ENCODE measurements around the gene AGBL4. TPM values are rescaled to one million over a fixed set of nuclear protein-coding genes. Genes with fewer than 3 reads are reported as not detected.

Gene AGBL4
- total and polyA plus RNA-seq, 5 experiments from 2014 or later = 0.16 to 0.25 TPM; not detected in 3

GRCh38 chr1:49526672-49527071 lies 497.1 kb downstream of the AGBL4 start:
- Mint-ChIP-seq H3K9me3 (peaks cover 0 to 2% (median 0%) of the 10 kb centered on the region in 9 donors), H3K36me3 (no peaks in the 10 kb centered on the region), H3K27ac (no peak overlapping the region), H3K4me1 (no peaks in the 10 kb centered on the region), H3K4me3 (no peak overlapping the region), H3K27me3 (no peaks in the 10 kb centered on the region)
- POLR2A ChIA-PET = no interaction called here
- ATAC-seq = no peak
- no peak for DNase-seq

GRCh38 chr1:49523764-49524163 lies 500.0 kb downstream of the AGBL4 start:
- no peak overlapping the region for H3K27ac Mint-ChIP-seq
- peaks cover 0 to 3% (median 0%) of the 10 kb centered on the region in 9 donors for H3K9me3 Mint-ChIP-seq
- POLR2A ChIA-PET = no interaction called here
- DNase-seq (no peak), ATAC-seq (no peak)
- H3K4me1 Mint-ChIP-seq = no peaks in the 10 kb centered on the region
- no peaks in the 10 kb centered on the region for H3K27me3 Mint-ChIP-seq
- H3K36me3 Mint-ChIP-seq = no peaks in the 10 kb centered on the region
- H3K4me3 Mint-ChIP-seq = no peak overlapping the region

DNA sequence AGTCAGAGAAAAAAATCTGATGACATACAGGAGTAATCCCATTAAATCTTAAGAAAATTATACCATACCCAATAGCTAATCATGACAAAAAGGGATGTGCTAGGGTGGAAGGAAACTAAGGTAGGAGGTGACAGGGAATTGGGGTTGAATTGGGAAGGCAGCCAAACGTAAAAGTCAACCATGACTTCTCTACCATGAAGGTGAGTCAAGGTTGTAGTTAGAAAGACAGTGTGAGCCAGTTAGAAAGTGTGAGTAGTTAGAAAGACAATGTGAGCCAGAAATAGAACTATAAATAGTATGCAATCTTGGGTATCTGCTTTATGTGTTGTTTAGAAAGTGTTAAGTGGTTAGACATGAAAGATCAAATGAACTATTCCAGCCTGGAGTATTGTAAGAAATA lies 556.8 kb downstream of the AGBL4 start:
- H3K27ac Mint-ChIP-seq = no peak overlapping the region
- H3K4me1 Mint-ChIP-seq = no peaks in the 10 kb centered on the region
- POLR2A ChIA-PET = no interaction called here
- ATAC-seq (no peak), DNase-seq (no peak)
- peaks cover 0 to 6% (median 2%) of the 10 kb centered on the region in 9 donors for H3K9me3 Mint-ChIP-seq
- H3K27me3 Mint-ChIP-seq = peaks cover 0 to 22% (median 0%) of the 10 kb centered on the region in 5 donors
- H3K36me3 Mint-ChIP-seq = no peaks in the 10 kb centered on the region
- H3K4me3 Mint-ChIP-seq = no peak overlapping the region

DNA sequence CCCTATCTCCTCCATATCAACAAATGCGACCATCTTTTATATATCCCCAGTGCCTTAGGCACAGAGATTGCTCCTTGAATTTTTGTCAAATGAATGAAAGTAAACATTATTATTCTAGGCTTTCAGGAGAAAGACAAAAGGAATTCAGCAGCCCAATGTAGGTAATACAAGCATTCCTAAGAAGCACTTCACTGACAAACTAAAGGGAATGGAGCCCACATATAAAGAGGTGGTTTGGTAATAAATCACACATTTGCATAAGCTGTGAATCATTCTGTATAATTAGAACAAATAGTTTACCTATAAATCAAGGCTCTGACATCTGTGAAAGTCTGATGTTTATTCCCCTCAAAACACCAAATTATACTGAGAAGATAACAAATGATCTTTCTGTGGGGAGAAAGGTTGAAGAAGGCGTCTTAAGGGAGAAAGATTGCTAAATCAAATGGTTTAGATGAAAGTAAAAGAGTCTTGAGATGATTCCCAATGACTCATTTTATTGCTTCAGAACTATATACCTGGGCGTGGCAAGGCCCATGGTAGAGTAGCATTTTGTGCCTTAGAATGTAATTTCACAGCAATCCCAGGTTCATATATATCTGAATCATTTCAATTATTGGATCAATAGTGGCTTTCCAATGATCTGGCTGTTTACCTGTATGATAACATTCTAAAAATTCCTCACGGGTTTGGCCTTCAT lies 558.1 kb downstream of the AGBL4 start:
- Mint-ChIP-seq H3K4me3 (no peak overlapping the region), H3K9me3 (peaks cover 0 to 11% (median 2%) of the 10 kb centered on the region in 9 donors), H3K36me3 (no peaks in the 10 kb centered on the region), H3K4me1 (no peaks in the 10 kb centered on the region), H3K27ac (no peak overlapping the region), H3K27me3 (peaks cover 0 to 30% (median 3%) of the 10 kb centered on the region in 5 donors)
- ATAC-seq (no peak), DNase-seq (no peak)
- POLR2A ChIA-PET = no interaction called here

GRCh38 chr1:49448200-49448599 lies 575.6 kb downstream of the AGBL4 start:
- H3K4me3 Mint-ChIP-seq = no peak overlapping the region
- ATAC-seq (no peak), DNase-seq (no peak)
- H3K4me1 Mint-ChIP-seq = no peaks in the 10 kb centered on the region
- POLR2A ChIA-PET = no interaction called here
- H3K9me3 Mint-ChIP-seq = peaks cover 5 to 31% (median 6%) of the 10 kb centered on the region in 9 donors
- H3K36me3 Mint-ChIP-seq = peaks cover 0 to 4% (median 0%) of the 10 kb centered on the region in 3 donors
- peaks cover 0 to 3% (median 0%) of the 10 kb centered on the region in 5 donors for H3K27me3 Mint-ChIP-seq
- no peak overlapping the region for H3K27ac Mint-ChIP-seq

GRCh38 chr1:49436865-49437264 lies 586.9 kb downstream of the AGBL4 start:
- peaks cover 0 to 5% (median 0%) of the 10 kb centered on the region in 3 donors for H3K36me3 Mint-ChIP-seq
- H3K27me3 Mint-ChIP-seq = peaks cover 0 to 7% (median 1%) of the 10 kb centered on the region in 5 donors
- H3K27ac Mint-ChIP-seq = no peak overlapping the region
- DNase-seq = no peak
- POLR2A ChIA-PET = no interaction called here
- no peak overlapping the region for H3K4me3 Mint-ChIP-seq
- no peaks in the 10 kb centered on the region for H3K4me1 Mint-ChIP-seq
- peaks cover 6 to 22% (median 12%) of the 10 kb centered on the region in 9 donors for H3K9me3 Mint-ChIP-seq
- ATAC-seq = no peak

DNA sequence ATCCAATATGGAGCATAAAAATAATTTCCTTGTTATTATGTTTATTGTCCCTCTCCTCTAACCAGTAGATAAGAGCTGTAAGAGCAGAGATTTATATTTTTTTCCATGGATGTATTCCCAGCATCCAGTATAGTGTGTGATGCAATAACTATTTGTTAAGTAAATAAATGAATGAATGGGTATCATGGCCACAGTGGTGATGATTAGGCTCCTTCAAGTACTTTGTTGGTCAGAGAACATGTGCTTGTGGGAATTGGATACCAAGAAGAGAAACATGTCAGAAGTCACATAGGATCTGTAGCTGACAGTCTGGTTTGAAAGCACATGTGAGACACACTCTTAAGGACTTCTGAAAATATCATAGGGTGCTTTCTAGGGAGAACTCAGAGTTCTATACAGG lies 588.5 kb downstream of the AGBL4 start:
- POLR2A ChIA-PET = no interaction called here
- Mint-ChIP-seq H3K27ac (no peak overlapping the region), H3K27me3 (peaks cover 0 to 7% (median 1%) of the 10 kb centered on the region in 5 donors), H3K36me3 (no peaks in the 10 kb centered on the region), H3K9me3 (peaks cover 0 to 15% (median 8%) of the 10 kb centered on the region in 9 donors), H3K4me3 (no peak overlapping the region), H3K4me1 (no peaks in the 10 kb centered on the region)
- ATAC-seq (no peak), DNase-seq (no peak)

DNA sequence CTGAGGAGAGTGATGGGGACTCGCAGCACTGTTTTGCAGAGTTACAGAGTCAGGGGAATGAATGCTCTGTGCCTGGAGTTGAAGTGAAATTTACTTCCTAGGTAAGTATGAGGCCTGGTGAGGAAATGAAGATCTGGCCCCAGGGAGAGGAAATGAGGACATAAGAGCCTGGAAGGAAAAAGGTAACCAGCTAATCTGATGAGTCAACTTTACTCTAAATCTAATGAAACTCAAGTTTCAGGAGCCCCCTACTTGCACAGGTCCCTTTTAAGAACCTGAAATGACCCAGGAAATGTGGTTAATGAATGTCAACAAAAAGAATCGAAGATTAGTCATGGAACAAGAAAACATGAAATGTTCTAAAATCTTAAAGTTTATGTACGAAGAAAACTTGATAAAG lies 599.0 kb downstream of the AGBL4 start:
- H3K36me3 Mint-ChIP-seq = no peaks in the 10 kb centered on the region
- no peak for ATAC-seq

DNA sequence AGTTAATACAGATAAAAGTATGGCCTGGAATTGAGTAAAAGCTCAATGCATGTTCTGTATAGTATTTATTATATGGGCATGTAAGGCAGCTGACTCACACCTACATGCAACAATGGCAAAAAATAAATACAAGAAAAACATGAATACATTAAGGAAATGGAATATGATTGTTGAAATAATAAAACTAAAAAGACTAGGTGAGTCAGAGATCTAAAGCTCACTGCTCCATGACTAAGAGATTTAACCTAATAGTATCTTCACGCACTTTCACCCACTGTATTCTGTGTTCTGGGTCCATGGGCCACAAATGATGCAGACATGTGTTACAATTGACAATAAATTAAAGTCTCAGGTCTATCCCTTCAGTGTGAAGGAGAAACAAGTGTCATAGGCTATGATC lies 607.0 kb downstream of the AGBL4 start:
- H3K9me3 Mint-ChIP-seq = peaks cover 0 to 3% (median 0%) of the 10 kb centered on the region in 9 donors
- H3K27me3 Mint-ChIP-seq = peaks cover 0 to 2% (median 0%) of the 10 kb centered on the region in 5 donors
- H3K36me3 Mint-ChIP-seq = no peaks in the 10 kb centered on the region
- no peaks in the 10 kb centered on the region for H3K4me1 Mint-ChIP-seq
- ATAC-seq (no peak), DNase-seq (no peak)
- no peak overlapping the region for H3K27ac Mint-ChIP-seq
- POLR2A ChIA-PET = no interaction called here
- no peak overlapping the region for H3K4me3 Mint-ChIP-seq

More for the DNA sequence above, 599.0 kb downstream of the AGBL4 start:
- no peak overlapping the region for H3K4me3 Mint-ChIP-seq
- H3K4me1 Mint-ChIP-seq = no peaks in the 10 kb centered on the region
- peaks cover 0 to 5% (median 1%) of the 10 kb centered on the region in 5 donors for H3K27me3 Mint-ChIP-seq
- H3K9me3 Mint-ChIP-seq = peaks cover 0 to 13% (median 5%) of the 10 kb centered on the region in 9 donors
- no peak overlapping the region for H3K27ac Mint-ChIP-seq
- DNase-seq = no peak
- POLR2A ChIA-PET = no interaction called here

GRCh38 chr1:49408346-49408745 lies 615.4 kb downstream of the AGBL4 start:
- DNase-seq = no peak
- POLR2A ChIA-PET = no interaction called here
- Mint-ChIP-seq H3K4me1 (no peaks in the 10 kb centered on the region), H3K27me3 (peaks cover 5 to 28% (median 9%) of the 10 kb centered on the region in 5 donors), H3K9me3 (peaks cover 0 to 17% (median 1%) of the 10 kb centered on the region in 9 donors), H3K27ac (peak overlapping the region in 1 of 10 donors; percentile 78), H3K36me3 (peaks cover 0 to 18% (median 0%) of the 10 kb centered on the region in 3 donors), H3K4me3 (no peak overlapping the region)
- no peak for ATAC-seq

DNA sequence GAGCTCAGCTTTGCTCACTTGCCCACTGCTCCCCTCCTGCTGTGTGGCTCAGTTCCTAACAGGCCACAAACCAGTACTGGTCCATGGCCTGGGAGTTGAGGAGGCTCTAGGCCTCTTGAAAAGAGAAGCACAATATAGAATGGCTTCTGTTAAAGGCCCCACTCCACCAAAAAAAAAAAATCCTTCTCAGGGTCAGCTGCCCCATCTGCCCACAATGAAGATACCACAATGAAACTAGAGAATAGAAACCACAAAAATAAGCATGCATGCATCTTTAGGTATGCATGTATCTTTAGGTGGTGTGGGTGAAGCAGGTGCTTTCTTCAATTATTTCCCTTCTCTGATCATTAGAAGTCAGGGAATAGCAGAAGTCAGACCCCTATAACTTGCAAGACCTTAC lies 626.7 kb downstream of the AGBL4 start:
- no peaks in the 10 kb centered on the region for H3K36me3 Mint-ChIP-seq
- H3K27me3 Mint-ChIP-seq = no peaks in the 10 kb centered on the region
- ATAC-seq (no peak), DNase-seq (no peak)
- no peaks in the 10 kb centered on the region for H3K4me1 Mint-ChIP-seq
- H3K27ac Mint-ChIP-seq = no peak overlapping the region
- H3K4me3 Mint-ChIP-seq = no peak overlapping the region
- POLR2A ChIA-PET = no interaction called here
- peaks cover 0 to 20% (median 6%) of the 10 kb centered on the region in 9 donors for H3K9me3 Mint-ChIP-seq

DNA sequence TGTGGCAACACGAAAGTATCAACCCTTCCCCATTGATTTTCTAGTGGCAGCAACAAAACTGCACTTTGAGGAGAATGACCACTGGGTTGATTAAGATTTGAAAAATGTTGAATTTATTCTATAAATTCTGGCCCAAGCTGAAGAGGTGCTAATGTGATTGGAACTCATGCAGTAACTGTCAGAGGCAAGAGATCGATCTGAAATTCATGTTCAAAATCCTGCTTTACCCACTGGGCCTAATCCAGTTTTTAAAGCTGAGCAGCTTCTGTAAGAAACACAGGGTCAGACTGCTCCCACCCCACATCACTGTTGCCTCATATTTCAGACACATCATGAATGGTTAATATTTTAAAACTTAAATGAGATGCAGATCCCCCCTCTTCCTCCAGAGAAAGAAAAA lies 629.6 kb downstream of the AGBL4 start:
- POLR2A ChIA-PET = no interaction called here
- no peak overlapping the region for H3K27ac Mint-ChIP-seq
- no peaks in the 10 kb centered on the region for H3K36me3 Mint-ChIP-seq
- no peaks in the 10 kb centered on the region for H3K4me1 Mint-ChIP-seq
- ATAC-seq = no peak
- peaks cover 0 to 13% (median 2%) of the 10 kb centered on the region in 5 donors for H3K27me3 Mint-ChIP-seq
- H3K9me3 Mint-ChIP-seq = peaks cover 0 to 18% (median 0%) of the 10 kb centered on the region in 9 donors
- H3K4me3 Mint-ChIP-seq = no peak overlapping the region
- no peak for DNase-seq

DNA sequence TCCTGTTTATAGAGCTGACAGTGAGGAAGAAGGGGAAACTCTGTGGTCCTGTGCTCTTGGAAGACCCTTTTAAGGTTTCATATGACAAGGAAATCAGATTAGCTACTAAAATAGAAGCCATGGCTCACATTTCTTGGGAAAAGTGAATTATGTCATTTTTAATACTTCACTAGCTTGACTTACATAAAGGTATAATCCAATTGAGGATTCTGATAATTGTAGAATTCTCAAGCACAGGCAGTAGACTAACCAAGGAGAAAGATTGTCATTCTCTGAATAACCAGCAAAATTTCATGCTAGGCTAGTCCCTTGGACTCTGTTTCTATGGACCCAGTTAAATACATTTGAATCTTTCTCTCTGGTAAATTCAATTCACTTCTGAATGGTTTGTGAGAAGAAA lies 634.1 kb downstream of the AGBL4 start:
- peaks cover 0 to 13% (median 2%) of the 10 kb centered on the region in 5 donors for H3K27me3 Mint-ChIP-seq
- no peaks in the 10 kb centered on the region for H3K4me1 Mint-ChIP-seq
- DNase-seq = no peak
- POLR2A ChIA-PET = no interaction called here
- peaks cover 0 to 17% (median under 1%) of the 10 kb centered on the region in 9 donors for H3K9me3 Mint-ChIP-seq
- no peak overlapping the region for H3K4me3 Mint-ChIP-seq
- no peaks in the 10 kb centered on the region for H3K36me3 Mint-ChIP-seq
- no peak for ATAC-seq
- H3K27ac Mint-ChIP-seq = no peak overlapping the region

DNA sequence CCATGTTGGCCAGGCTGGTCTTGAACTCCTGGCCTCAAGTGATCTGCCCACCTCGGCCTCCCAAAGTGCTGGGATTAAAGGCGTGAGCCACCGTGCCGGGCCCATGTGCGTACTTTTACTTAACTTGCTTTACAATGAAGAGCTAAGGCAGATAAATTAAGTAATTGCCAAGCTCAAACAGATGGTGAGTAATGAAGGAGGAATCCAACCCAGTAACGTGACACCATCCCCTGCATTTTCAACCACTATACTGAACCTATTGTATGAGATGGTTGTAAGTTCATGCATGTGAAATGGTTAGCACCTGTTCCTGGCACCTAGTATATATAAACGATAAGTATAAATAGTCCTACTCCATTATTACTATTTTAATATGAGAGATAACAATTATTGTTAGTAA lies 659.1 kb downstream of the AGBL4 start:
- Mint-ChIP-seq H3K4me3 (no peak overlapping the region), H3K9me3 (peaks cover 0 to 8% (median 0%) of the 10 kb centered on the region in 9 donors), H3K27me3 (peaks cover 0 to 9% (median 4%) of the 10 kb centered on the region in 5 donors), H3K36me3 (peaks cover 0 to 5% (median 0%) of the 10 kb centered on the region in 3 donors), H3K27ac (no peak overlapping the region), H3K4me1 (no peaks in the 10 kb centered on the region)
- ATAC-seq = no peak
- POLR2A ChIA-PET = no interaction called here
- no peak for DNase-seq
